Measurements from ENCODE around the gene NTM.

The NTM gene

GRCh38 chr11:131823772-131824171 is 453.4 kb downstream of the NTM start:
- H3K9me3 ChIP-seq (ENCODE audit: control insufficient read depth, insufficient read depth, low read length): no peaks in the 10 kb centered on the region
- no peak for TF ChIP-seq EZH2phosphoT487 (IDR thresholded peaks at IDR 0.05; ENCODE audit: borderline replicate concordance, low read length)
- TF ChIP-seq CTCF (IDR thresholded peaks at IDR 0.05; ENCODE audit: low read depth, low read length, poor library complexity, severe bottlenecking): no peak
- 0 out of 2 replicates have a peak, but pooled peaks cover 2% of the 10 kb centered on the region for H3K27me3 ChIP-seq (ENCODE audit: control insufficient read depth, low read length)
- no peaks in the 10 kb centered on the region for H3K79me2 ChIP-seq (ENCODE audit: control insufficient read depth, low read length)
- no peaks in the 10 kb centered on the region for H3F3A ChIP-seq (ENCODE audit: control insufficient read depth, insufficient read depth)
- no peaks in the 10 kb centered on the region for H4K20me1 ChIP-seq (ENCODE audit: control insufficient read depth, insufficient read depth, low read depth, low read length)
- no peaks in the 10 kb centered on the region for H3K9me2 ChIP-seq (replicated peaks; ENCODE audit: control insufficient read depth, low read length)
- no peak overlapping the region for H3K4me3 ChIP-seq (ENCODE audit: low read length)
- no peaks in the 10 kb centered on the region for H3K36me3 ChIP-seq (ENCODE audit: control insufficient read depth, low read length)
- no peak overlapping the region for H3K27ac ChIP-seq (ENCODE audit: low read depth, low read length)
- peaks cover 32% of the 10 kb centered on the region for H3K4me1 ChIP-seq (ENCODE audit: control insufficient read depth, low read length)
- H3K4me2 ChIP-seq (ENCODE audit: low read length): no peak overlapping the region

- Histone ChIP-seq H3K4me3 (ENCODE audit: low read length) (no peak overlapping the region), H3K9me3 (ENCODE audit: control insufficient read depth, insufficient read depth, low read length) (no peaks in the 10 kb centered on the region), H3K4me1 (ENCODE audit: control insufficient read depth, low read length) (peaks cover 42% of the 10 kb centered on the region), H3K27me3 (ENCODE audit: control insufficient read depth, low read length) (0 out of 2 replicates have a peak, but pooled peaks cover 2% of the 10 kb centered on the region), H3F3A (ENCODE audit: control insufficient read depth, insufficient read depth) (no peaks in the 10 kb centered on the region), H3K4me2 (ENCODE audit: low read length) (no peak overlapping the region), H3K27ac (ENCODE audit: low read depth, low read length) (no peak overlapping the region), H3K9me2 (replicated peaks; ENCODE audit: control insufficient read depth, low read length) (no peaks in the 10 kb centered on the region), H3K36me3 (ENCODE audit: control insufficient read depth, low read length) (no peaks in the 10 kb centered on the region), H4K20me1 (ENCODE audit: control insufficient read depth, insufficient read depth, low read depth, low read length) (no peaks in the 10 kb centered on the region), H3K79me2 (ENCODE audit: control insufficient read depth, low read length) (no peaks in the 10 kb centered on the region)
- TF ChIP-seq EZH2phosphoT487 (IDR thresholded peaks at IDR 0.05; ENCODE audit: borderline replicate concordance, low read length) (no peak), CTCF (IDR thresholded peaks at IDR 0.05; ENCODE audit: low read depth, low read length, poor library complexity, severe bottlenecking) (no peak)
Measured at GRCh38 chr11:131824771-131825170, 454.4 kb downstream of the NTM start.

GRCh38 chr11:131827430-131827829 is 457.0 kb downstream of the NTM start:
- Histone ChIP-seq H3F3A (ENCODE audit: control insufficient read depth, insufficient read depth) (0 out of 2 replicates have a peak, but pooled peaks cover 2% of the 10 kb centered on the region), H3K4me3 (ENCODE audit: low read length) (peak overlapping the region; percentile 23), H3K27ac (ENCODE audit: low read depth, low read length) (no peak overlapping the region), H3K27me3 (ENCODE audit: control insufficient read depth, low read length) (0 out of 2 replicates have a peak, but pooled peaks cover 2% of the 10 kb centered on the region), H3K36me3 (ENCODE audit: control insufficient read depth, low read length) (no peaks in the 10 kb centered on the region), H3K9me3 (ENCODE audit: control insufficient read depth, insufficient read depth, low read length) (no peaks in the 10 kb centered on the region), H3K4me1 (ENCODE audit: control insufficient read depth, low read length) (peaks cover 55% of the 10 kb centered on the region), H3K4me2 (ENCODE audit: low read length) (peak overlapping the region; percentile 43), H4K20me1 (ENCODE audit: control insufficient read depth, insufficient read depth, low read depth, low read length) (no peaks in the 10 kb centered on the region), H3K79me2 (ENCODE audit: control insufficient read depth, low read length) (no peaks in the 10 kb centered on the region), H3K9me2 (replicated peaks; ENCODE audit: control insufficient read depth, low read length) (no peaks in the 10 kb centered on the region)
- TF ChIP-seq CTCF (IDR thresholded peaks at IDR 0.05; ENCODE audit: low read depth, low read length, poor library complexity, severe bottlenecking): no peak
- TF ChIP-seq EZH2phosphoT487 (IDR thresholded peaks at IDR 0.05; ENCODE audit: borderline replicate concordance, low read length): no peak
